Kidney glomerular epithelial cell (primary cell): Measurements from ENCODE around the gene PRKCD.

ENCODE experiments used
- DNase-seq: peaks from one replicate; lab custom pipeline; 2025; lab: John Stamatoyannopoulos, UW

PRKCD gene

DNA sequence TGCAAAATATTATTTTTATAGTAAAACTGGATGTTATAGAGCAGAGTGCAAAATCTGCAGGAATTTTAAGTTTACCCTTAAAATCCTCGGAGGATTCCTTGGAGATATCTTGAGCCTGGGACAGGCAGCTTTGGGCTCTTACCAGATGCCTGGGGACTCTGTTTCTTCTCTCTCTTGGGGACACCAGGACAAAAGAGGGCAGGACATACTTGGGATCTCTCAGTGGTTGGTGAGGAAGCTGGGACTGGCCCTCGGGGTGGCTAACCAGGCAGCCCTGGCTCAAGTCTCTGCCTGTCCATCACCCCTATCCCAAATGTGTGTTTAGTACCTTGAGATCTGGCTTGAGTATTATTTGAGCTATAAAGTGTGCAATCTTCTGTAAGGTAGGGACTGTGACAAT, 56.2 kb downstream of the PRKCD start:
- no peak for DNase-seq

- DNase-seq = no peak
Measured at GRCh38 chr3:53218131-53218530, 57.1 kb downstream of the PRKCD start.

- peak; percentile 78 for DNase-seq
Measured at GRCh38 chr3:53219895-53220483, 59.0 kb downstream of the PRKCD start.

- DNase-seq = no peak
Measured at GRCh38 chr3:53221345-53221744, 60.3 kb downstream of the PRKCD start.

DNA sequence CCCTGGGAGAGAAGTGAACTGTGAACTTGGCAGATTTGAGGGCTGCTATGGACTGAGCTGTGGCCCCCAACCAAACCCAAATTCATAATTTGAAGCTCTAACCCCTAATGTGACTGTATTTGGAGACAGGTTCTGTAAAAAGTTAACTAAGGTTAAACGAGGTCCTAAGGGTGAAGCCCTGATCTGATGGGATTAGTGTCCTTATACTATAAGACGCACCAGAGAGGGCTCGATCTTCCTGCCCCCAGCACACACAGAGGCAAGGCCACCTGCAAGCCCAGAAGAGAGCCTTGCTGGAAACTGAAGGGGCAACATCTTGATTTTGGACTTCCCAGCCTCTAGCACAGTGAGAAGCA, 60.8 kb downstream of the PRKCD start:
- DNase-seq = no peak

DNA sequence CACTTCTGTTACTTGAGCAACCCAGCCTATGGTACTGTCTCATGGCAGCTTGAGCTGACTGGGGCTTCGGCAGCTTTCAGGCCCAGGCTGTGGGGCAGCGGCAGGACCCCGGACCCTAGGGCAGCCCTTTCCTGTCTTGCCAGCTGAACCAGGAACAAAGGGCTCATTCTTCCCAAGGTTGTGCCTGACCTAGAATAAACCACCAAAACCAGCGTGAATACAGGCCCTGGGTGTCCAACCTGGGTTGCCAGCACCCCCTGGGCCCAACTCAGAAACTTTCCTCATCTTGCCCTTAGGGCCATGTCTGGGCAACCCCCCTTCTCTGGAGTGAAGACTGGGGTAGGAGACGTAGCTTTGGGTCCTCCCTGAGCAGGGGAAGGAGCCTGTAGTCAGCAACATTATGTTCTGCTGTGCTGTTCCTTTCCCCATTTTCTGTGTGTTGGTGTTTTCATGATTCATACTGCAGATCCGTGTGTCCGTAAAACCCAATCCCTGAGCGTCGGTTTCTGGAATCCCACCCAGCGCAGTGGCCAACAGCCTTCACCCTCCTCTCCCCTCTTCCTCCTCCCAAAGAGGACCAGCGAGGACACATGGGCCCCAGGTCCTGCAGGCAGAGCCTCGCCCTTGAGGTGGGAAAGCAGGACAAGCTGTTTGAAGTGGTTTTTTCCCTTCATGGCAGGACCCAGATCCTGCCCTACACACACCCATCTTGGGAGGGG, 61.3 kb downstream of the PRKCD start:
- DNase-seq = no peak

DNA sequence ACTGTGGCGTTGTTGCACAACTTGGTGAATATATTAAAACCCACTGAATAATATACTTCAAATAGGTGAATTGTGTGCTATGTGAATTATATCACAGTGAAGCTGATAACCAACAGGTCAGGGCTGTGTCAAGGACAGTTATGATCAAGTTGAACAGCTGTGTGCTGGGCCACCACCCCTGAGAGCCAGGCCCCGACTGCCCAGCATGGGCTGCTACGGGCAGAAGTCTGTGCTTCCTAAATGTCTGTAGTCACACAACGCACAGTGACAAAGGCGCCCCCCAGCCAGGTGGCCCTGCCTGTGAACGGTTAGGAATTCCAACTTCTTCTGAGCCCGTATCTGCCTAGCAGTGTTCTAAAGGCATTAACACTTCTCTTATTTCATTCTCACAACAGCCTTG, 62.0 kb downstream of the PRKCD start:
- DNase-seq = no peak

DNA sequence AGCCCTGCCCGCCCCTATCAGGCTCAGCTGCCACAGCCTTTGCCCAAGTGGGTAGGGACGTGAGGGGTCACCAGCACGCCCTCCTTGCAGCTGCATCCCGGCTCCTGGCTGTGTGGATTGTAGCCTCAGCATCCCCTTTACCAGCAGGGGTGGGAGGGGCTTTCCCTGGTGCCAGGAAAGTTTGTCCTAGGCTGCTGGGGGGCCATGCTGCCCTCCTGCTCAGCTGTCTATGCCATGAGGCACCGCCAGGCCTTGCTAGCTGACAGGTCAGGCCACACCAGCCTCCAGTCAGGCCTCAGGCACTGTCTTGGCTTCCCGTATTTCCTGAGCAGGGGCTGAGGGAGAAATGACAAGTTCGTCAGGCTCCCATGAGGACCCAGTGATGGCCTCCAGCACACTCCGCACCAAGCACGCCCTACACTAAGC, 62.5 kb downstream of the PRKCD start:
- no peak for DNase-seq

- no peak for DNase-seq
Measured at GRCh38 chr3:53224026-53224425, 63.0 kb downstream of the PRKCD start.

- DNase-seq = no peak
Measured at GRCh38 chr3:53224536-53224935, 63.5 kb downstream of the PRKCD start.

- no peak for DNase-seq
Measured at GRCh38 chr3:53225181-53225580, 64.2 kb downstream of the PRKCD start.

DNA sequence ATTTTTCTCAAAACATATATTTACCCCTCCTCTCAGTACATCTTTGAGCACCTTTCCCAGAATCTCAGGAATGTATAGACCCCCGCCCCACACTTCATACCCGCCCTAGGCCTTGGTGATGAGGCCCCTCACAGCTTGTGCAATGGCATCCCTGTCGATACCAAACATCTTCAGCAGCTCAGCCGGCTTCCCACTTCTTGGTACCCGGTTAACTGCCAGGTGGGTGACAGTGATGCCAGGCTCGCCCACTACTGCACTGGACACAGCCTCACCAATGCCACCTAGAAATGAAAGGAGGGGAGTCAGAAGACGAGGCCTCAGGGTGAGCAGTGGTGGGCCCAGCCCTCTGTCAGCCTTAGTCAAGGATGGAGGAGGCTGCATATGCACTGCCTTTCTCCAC, 64.6 kb downstream of the PRKCD start:
- no peak for DNase-seq

DNA sequence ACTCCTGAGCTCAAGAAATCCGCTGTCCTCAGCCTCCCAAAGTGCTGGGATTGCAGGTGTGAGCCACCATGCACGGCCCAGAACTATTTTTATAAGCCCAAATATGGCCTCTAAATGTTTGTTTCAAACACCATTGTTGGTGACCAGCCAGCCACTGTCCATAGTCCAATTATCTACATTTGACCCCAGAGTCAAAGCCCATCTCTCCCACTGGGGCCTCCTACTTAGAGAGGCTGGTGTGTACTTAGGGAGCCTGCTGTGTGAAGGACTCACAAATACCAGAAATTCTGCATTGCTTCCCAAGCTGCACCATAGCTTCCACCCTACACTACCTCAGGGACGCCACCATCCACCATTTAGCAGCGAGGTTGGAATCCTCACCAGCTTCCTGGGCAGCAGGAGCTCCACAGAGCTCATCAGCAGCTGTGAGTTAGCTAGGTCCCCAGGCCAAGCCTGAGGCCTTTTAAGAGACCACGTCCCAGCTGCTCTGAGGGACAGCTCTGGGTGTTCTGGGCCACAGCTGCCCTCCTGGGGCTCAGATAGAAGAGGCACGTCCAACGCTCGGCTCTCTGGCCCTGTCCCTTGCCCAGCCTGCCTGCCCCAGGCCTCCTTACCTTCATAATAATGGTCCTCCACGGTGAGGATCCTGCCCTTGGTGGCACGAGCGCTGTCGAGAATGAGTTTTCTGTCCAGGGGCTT, 65.3 kb downstream of the PRKCD start:
- no peak for DNase-seq

DNA sequence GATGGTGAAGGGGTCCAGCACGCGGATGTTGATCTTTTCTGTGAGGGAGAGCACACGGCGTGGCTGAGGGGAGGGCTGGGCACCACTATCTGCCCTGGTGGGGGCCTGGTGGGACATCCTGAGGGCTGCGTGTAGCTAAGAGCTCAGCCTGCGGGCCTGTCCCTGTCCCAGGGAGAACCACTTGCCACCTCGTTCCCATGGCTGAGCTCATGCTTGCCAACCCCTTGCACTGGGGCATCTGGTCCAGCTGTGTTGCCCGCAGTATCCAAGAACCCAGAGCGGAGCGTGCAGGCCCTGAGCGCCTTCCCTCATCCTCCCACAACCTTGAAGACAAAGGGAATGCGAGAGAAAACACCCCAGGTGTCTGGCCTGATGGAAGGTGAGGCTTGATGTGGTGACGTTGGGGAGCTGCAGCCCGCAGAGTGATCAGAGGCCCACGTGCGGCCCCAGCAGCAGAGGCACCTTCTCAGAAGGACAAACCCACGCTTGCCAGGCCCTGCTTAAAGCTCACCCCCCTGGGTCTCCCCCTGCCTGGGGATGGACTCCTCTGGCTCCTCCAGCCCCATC, 65.9 kb downstream of the PRKCD start:
- DNase-seq = no peak

- DNase-seq = no peak
Measured at GRCh38 chr3:53227993-53228885, 67.2 kb downstream of the PRKCD start.

- no peak for DNase-seq
Measured at GRCh38 chr3:53229171-53229570, 68.2 kb downstream of the PRKCD start.

- DNase-seq = no peak
Measured at GRCh38 chr3:53229606-53230005, 68.6 kb downstream of the PRKCD start.

GRCh38 chr3:53230041-53230621, 69.1 kb downstream of the PRKCD start:
- DNase-seq = no peak

- DNase-seq = no peak
Measured at GRCh38 chr3:53230789-53231188, 69.8 kb downstream of the PRKCD start.

- no peak for DNase-seq
Measured at GRCh38 chr3:53231532-53232511, 70.8 kb downstream of the PRKCD start.
